Measurements from ENCODE around the gene ARSH.
"Not testable (repeated sequence)": the region's sequence is repeated elsewhere in the genome, so short reads cannot be mapped to it uniquely, and the experiment has no call there.

The ARSH gene, protein sequence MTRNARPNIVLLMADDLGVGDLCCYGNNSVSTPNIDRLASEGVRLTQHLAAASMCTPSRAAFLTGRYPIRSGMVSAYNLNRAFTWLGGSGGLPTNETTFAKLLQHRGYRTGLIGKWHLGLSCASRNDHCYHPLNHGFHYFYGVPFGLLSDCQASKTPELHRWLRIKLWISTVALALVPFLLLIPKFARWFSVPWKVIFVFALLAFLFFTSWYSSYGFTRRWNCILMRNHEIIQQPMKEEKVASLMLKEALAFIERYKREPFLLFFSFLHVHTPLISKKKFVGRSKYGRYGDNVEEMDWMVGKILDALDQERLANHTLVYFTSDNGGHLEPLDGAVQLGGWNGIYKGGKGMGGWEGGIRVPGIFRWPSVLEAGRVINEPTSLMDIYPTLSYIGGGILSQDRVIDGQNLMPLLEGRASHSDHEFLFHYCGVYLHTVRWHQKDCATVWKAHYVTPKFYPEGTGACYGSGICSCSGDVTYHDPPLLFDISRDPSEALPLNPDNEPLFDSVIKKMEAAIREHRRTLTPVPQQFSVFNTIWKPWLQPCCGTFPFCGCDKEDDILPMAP

DNA sequence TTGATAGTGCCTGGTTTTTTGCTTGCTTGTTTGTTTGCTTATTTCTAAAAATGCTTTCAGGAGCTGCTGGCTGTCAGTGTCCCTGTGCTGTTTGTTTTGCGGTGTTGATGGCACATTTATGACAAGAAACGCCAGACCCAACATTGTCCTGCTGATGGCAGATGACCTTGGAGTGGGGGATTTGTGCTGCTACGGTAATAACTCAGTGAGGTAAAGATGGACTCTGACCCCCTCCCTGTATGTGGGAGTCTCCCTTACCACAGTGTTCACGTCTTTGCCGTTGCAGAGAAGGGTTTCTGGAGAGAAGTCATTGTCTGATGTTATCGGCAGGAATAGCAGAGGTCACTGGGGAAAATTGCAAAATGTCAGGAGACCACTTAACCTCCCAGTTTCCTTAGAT lies at the start of gene ARSH:
Gene ARSH (plus strand): TSS at position 52 of the 400 bp plus-strand sequence. CDS start 67 bp downstream, at position 119.
- Histone ChIP-seq H3K27me3 (ENCODE audit: control insufficient read depth, insufficient read depth, low read length) (no peaks in the 10 kb centered on the region), H3K9me3 (ENCODE audit: control insufficient read depth, insufficient read depth, low read length) (no peaks in the 10 kb centered on the region), H3K4me3 (ENCODE audit: low read length) (no peak within 1 kb of the TSS), H3K4me1 (ENCODE audit: control insufficient read depth, insufficient read depth, low read length) (no peaks in the 10 kb centered on the region), H3K27ac (ENCODE audit: low read length) (no peak within 1 kb of the TSS), H3K36me3 (ENCODE audit: control insufficient read depth, insufficient read depth, low read length) (no peaks in the 10 kb centered on the region)
- WGBS (ENCODE audit: insufficient coverage, insufficient read length): no CpG with 5 or more reads among the region's 6 CpGs
- no peak for DNase-seq (ENCODE audit: low read depth, low spot score)

GRCh38 chrX:2958199-2958598 lies 48.1 kb upstream of the ARSH start:
- Histone ChIP-seq H3K4me3 (ENCODE audit: low read length) (no peak overlapping the region), H3K4me1 (ENCODE audit: control insufficient read depth, insufficient read depth, low read length) (no peaks in the 10 kb centered on the region), H3K27ac (ENCODE audit: low read length) (no peak overlapping the region), H3K36me3 (ENCODE audit: control insufficient read depth, insufficient read depth, low read length) (peaks cover 4% of the 10 kb centered on the region; the same call in 1 of the 2 replicates), H3K9me3 (ENCODE audit: control insufficient read depth, insufficient read depth, low read length) (no peaks in the 10 kb centered on the region), H3K27me3 (ENCODE audit: control insufficient read depth, insufficient read depth, low read length) (no peaks in the 10 kb centered on the region)
- WGBS (ENCODE audit: insufficient coverage, insufficient read length): no CpG with 5 or more reads among the region's 9 CpGs
- no peak for DNase-seq (ENCODE audit: low read depth, low spot score)

- no peak overlapping the region for H3K27ac ChIP-seq (ENCODE audit: low read length)
- H3K36me3 ChIP-seq (ENCODE audit: control insufficient read depth, insufficient read depth, low read length): peaks cover 4% of the 10 kb centered on the region; the same call in 1 of the 2 replicates
- H3K4me3 ChIP-seq (ENCODE audit: low read length): no peak overlapping the region
- H3K27me3 ChIP-seq (ENCODE audit: control insufficient read depth, insufficient read depth, low read length): no peaks in the 10 kb centered on the region
- no CpG with 5 or more reads among the region's 14 CpGs for whole genome bisulfite sequencing (ENCODE audit: insufficient coverage, insufficient read length)
- H3K4me1 ChIP-seq (ENCODE audit: control insufficient read depth, insufficient read depth, low read length): no peaks in the 10 kb centered on the region
- no peaks in the 10 kb centered on the region for H3K9me3 ChIP-seq (ENCODE audit: control insufficient read depth, insufficient read depth, low read length)
- no peak for DNase-seq (ENCODE audit: low read depth, low spot score)
Measured at GRCh38 chrX:2960861-2961515, 45.4 kb upstream of the ARSH start.

DNA sequence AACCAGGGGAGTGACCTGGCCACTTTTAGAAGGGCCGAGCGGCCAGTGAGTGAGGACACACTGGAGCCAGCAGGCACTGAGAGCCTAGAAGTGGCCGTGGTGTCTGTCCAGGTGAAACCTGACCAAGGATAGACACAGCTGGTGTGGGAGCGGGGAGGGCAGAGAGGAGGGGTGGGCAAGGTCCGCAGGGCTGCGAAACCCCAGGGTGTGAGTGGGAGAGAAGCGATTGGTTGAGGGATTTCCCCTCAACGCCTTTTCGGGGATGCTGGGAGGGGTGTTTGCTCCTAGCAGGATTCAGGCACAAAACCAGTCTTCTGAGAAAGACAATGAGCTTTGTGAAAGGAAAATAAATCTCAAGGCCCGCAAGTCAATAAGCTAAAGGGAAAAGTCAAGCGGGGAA lies 44.0 kb upstream of the ARSH start:
- Histone ChIP-seq H3K36me3 (ENCODE audit: control insufficient read depth, insufficient read depth, low read length) (peaks cover 4% of the 10 kb centered on the region; the same call in 1 of the 2 replicates), H3K27me3 (ENCODE audit: control insufficient read depth, insufficient read depth, low read length) (no peaks in the 10 kb centered on the region), H3K9me3 (ENCODE audit: control insufficient read depth, insufficient read depth, low read length) (no peaks in the 10 kb centered on the region), H3K27ac (ENCODE audit: low read length) (no peak overlapping the region), H3K4me1 (ENCODE audit: control insufficient read depth, insufficient read depth, low read length) (no peaks in the 10 kb centered on the region), H3K4me3 (ENCODE audit: low read length) (no peak overlapping the region)
- no CpG with 5 or more reads among the region's 11 CpGs for WGBS (ENCODE audit: insufficient coverage, insufficient read length)
- no peak for DNase-seq (ENCODE audit: low read depth, low spot score)

- not testable (repeated sequence) for H3K4me3 ChIP-seq (ENCODE audit: low read length); H3K27ac ChIP-seq (ENCODE audit: low read length); H3K36me3 ChIP-seq (ENCODE audit: control insufficient read depth, insufficient read depth, low read length); H3K9me3 ChIP-seq (ENCODE audit: control insufficient read depth, insufficient read depth, low read length); H3K27me3 ChIP-seq (ENCODE audit: control insufficient read depth, insufficient read depth, low read length); DNase-seq (ENCODE audit: low read depth, low spot score); H3K4me1 ChIP-seq (ENCODE audit: control insufficient read depth, insufficient read depth, low read length)
- WGBS (ENCODE audit: insufficient coverage, insufficient read length): no CpG with 5 or more reads among the region's 7 CpGs
Measured at GRCh38 chrX:2963449-2963848, 42.9 kb upstream of the ARSH start.

DNA sequence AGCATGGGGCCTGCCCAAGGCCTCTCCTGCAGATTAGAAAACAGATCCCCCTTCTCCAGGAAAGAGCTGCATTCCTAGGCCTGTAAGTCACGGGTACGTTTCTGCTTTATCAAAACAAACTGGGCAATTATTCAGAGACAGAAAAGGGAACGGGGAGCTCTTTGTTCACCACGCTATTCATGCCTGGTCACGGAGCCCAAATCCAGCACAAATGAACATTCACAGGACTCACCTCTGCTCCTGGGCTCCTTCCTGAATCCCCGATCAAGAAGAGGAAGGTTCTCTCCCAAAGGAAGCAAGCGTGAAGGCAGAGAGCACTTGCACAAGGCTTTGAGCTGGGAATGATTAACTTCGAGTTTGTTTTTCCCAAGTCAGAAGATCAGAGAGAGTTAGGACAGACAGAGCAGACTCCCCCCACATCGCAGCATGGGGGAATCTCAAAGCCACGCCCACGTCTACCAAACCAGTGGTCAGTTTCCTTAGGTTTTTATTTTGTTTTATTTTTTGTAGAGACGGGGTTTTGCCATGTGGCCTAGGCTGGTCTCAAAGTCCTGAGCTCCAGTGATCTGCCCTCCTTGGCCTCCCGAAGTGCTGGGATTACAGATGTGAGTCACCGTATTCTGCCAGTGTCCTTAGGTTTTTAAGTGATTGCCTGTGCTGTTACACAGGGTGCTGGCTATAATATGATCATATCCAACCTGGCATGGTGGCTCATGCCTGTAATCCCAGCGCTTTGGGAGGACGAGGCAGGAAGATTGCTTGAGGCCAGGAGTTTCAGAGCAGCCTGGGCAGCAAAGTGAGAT lies 42.2 kb upstream of the ARSH start:
- H3K9me3 ChIP-seq (ENCODE audit: control insufficient read depth, insufficient read depth, low read length); DNase-seq (ENCODE audit: low read depth, low spot score); H3K4me3 ChIP-seq (ENCODE audit: low read length); H3K4me1 ChIP-seq (ENCODE audit: control insufficient read depth, insufficient read depth, low read length); H3K27ac ChIP-seq (ENCODE audit: low read length); H3K27me3 ChIP-seq (ENCODE audit: control insufficient read depth, insufficient read depth, low read length); H3K36me3 ChIP-seq (ENCODE audit: control insufficient read depth, insufficient read depth, low read length): not testable (repeated sequence)
- no CpG with 5 or more reads among the region's 16 CpGs for WGBS (ENCODE audit: insufficient coverage, insufficient read length)

DNA sequence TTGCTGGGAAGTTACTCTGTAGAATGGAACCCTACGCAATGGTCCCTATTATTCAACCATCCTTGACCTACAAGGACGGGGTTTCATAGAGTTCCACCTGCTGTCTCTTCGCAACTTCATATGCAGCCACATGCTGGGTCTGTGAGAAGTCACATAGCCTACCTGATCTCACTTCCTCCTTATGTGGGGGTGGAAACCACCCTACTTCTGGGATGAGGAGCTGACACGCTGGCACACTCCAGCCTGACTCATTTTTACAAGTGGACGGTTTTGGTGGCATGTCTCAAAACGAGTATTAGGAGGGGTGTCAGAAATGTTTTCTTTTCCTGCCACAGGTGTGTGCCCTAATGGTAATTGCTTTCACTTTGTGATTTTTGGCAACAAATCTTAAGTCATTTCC lies 40.4 kb upstream of the ARSH start:
- no peak for DNase-seq (ENCODE audit: low read depth, low spot score)
- H3K4me1 ChIP-seq (ENCODE audit: control insufficient read depth, insufficient read depth, low read length): no peaks in the 10 kb centered on the region
- H3K27ac ChIP-seq (ENCODE audit: low read length): no peak overlapping the region
- H3K4me3 ChIP-seq (ENCODE audit: low read length): no peak overlapping the region
- H3K36me3 ChIP-seq (ENCODE audit: control insufficient read depth, insufficient read depth, low read length): no peaks in the 10 kb centered on the region
- no CpG with 5 or more reads among the region's 6 CpGs for WGBS (ENCODE audit: insufficient coverage, insufficient read length)
- H3K27me3 ChIP-seq (ENCODE audit: control insufficient read depth, insufficient read depth, low read length): no peaks in the 10 kb centered on the region
- no peaks in the 10 kb centered on the region for H3K9me3 ChIP-seq (ENCODE audit: control insufficient read depth, insufficient read depth, low read length)

- Histone ChIP-seq H3K9me3 (ENCODE audit: control insufficient read depth, insufficient read depth, low read length) (no peaks in the 10 kb centered on the region), H3K27ac (ENCODE audit: low read length) (no peak overlapping the region), H3K4me1 (ENCODE audit: control insufficient read depth, insufficient read depth, low read length) (no peaks in the 10 kb centered on the region), H3K36me3 (ENCODE audit: control insufficient read depth, insufficient read depth, low read length) (no peaks in the 10 kb centered on the region), H3K27me3 (ENCODE audit: control insufficient read depth, insufficient read depth, low read length) (no peaks in the 10 kb centered on the region), H3K4me3 (ENCODE audit: low read length) (no peak overlapping the region)
- no peak for DNase-seq (ENCODE audit: low read depth, low spot score)
- no CpG with 5 or more reads among the region's 3 CpGs for WGBS (ENCODE audit: insufficient coverage, insufficient read length)
Measured at GRCh38 chrX:2967012-2967411, 39.3 kb upstream of the ARSH start.

DNA sequence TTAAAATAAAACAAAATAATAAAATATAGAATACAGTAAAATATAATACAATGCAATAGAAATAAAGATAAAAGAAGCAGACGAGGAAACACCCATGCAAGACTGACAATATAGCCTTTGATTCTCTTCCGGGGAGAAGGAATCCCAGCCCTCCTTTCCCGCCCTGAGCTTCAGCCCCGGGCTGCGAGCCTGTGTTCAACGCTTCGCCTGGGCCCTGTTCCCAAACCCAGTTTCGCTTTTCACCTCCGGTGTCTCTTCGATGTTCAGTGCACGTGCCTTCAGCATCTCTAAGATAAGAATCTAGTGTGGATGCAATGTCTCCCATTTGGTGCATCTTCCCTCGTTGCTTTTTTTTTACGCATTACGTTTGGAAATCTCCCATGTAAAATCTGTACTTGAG lies 38.8 kb upstream of the ARSH start:
- Histone ChIP-seq H3K9me3 (ENCODE audit: control insufficient read depth, insufficient read depth, low read length) (no peaks in the 10 kb centered on the region), H3K27ac (ENCODE audit: low read length) (no peak overlapping the region), H3K4me1 (ENCODE audit: control insufficient read depth, insufficient read depth, low read length) (no peaks in the 10 kb centered on the region), H3K4me3 (ENCODE audit: low read length) (no peak overlapping the region), H3K27me3 (ENCODE audit: control insufficient read depth, insufficient read depth, low read length) (no peaks in the 10 kb centered on the region), H3K36me3 (ENCODE audit: control insufficient read depth, insufficient read depth, low read length) (no peaks in the 10 kb centered on the region)
- no CpG with 5 or more reads among the region's 14 CpGs for WGBS (ENCODE audit: insufficient coverage, insufficient read length)
- DNase-seq (ENCODE audit: low read depth, low spot score): no peak

All from iPS DF 6.9 (cell line).